NOMO-1 (cell line): Measurements from ENCODE around the gene NT5C2.
"Not testable (repeated sequence)": the region's sequence is repeated elsewhere in the genome, so short reads cannot be mapped to it uniquely, and the experiment has no call there.

Source experiments
- DNase-seq, 2 experiments: peaks; one replicate each; lab custom pipeline; 2025; ENCODE audit not compliant: unreplicated experiment in 2 of 2; lab: John Stamatoyannopoulos, UW

The NT5C2 gene

GRCh38 chr10:103193107-103193819 lies at the start of gene NT5C2:
Gene NT5C2, minus strand, starts transcription at chr10:103193272. Its CDS starts 18,314 bp downstream, at chr10:103174958.
- DNase-seq: peak; percentile 63 to 83

- peak; percentile 42 to 48 for DNase-seq
These were observed 48.4 kb upstream of the NT5C2 start for GRCh38 chr10:103241262-103242011.

GRCh38 chr10:103238506-103239252 lies 45.6 kb upstream of the NT5C2 start:
- DNase-seq: no peak

- no peak for DNase-seq
These were observed 42.7 kb upstream of the NT5C2 start for GRCh38 chr10:103235775-103236174.

GRCh38 chr10:103232772-103233488 lies 39.9 kb upstream of the NT5C2 start:
- DNase-seq: peak; percentile 26 to 32

GRCh38 chr10:103232131-103232673 lies 39.1 kb upstream of the NT5C2 start:
- DNase-seq: no peak

- no peak for DNase-seq
These were observed 38.0 kb upstream of the NT5C2 start for GRCh38 chr10:103231047-103231551.

GRCh38 chr10:103227416-103227815 lies 34.3 kb upstream of the NT5C2 start:
- DNase-seq: no peak

GRCh38 chr10:103225939-103226338 lies 32.9 kb upstream of the NT5C2 start:
- peak in 1 of 2 experiments; percentile 37 for DNase-seq

GRCh38 chr10:103224721-103225120 lies 31.6 kb upstream of the NT5C2 start:
- peak; percentile 38 to 60 for DNase-seq

GRCh38 chr10:103224133-103224532 lies 31.1 kb upstream of the NT5C2 start:
- DNase-seq: peak in 1 of 2 experiments; percentile 60

GRCh38 chr10:103216362-103216761 lies 23.3 kb upstream of the NT5C2 start:
- DNase-seq: not testable (repeated sequence)

GRCh38 chr10:103215601-103216000 lies 22.5 kb upstream of the NT5C2 start:
- no peak for DNase-seq

- DNase-seq: not testable (repeated sequence)
These were observed 17.2 kb upstream of the NT5C2 start for GRCh38 chr10:103210262-103210661.

- not testable (repeated sequence) for DNase-seq
These were observed 14.6 kb upstream of the NT5C2 start for GRCh38 chr10:103207643-103208042.

- no peak for DNase-seq
These were observed 14.1 kb upstream of the NT5C2 start for GRCh38 chr10:103207141-103207540.

GRCh38 chr10:103206715-103207114 lies 13.6 kb upstream of the NT5C2 start:
- not testable (repeated sequence) for DNase-seq

GRCh38 chr10:103205401-103205800 lies 12.3 kb upstream of the NT5C2 start:
- not testable (repeated sequence) for DNase-seq

- DNase-seq: no peak
These were observed 11.5 kb upstream of the NT5C2 start for GRCh38 chr10:103204353-103205255.
